ENCODE results near the gene CNPY1. TPM values are rescaled to one million over a fixed set of nuclear protein-coding genes. Genes with fewer than 3 reads are reported as not detected.

CNPY1 gene
- total RNA-seq, 4 donors from 2014 or later, result not detected

DNA sequence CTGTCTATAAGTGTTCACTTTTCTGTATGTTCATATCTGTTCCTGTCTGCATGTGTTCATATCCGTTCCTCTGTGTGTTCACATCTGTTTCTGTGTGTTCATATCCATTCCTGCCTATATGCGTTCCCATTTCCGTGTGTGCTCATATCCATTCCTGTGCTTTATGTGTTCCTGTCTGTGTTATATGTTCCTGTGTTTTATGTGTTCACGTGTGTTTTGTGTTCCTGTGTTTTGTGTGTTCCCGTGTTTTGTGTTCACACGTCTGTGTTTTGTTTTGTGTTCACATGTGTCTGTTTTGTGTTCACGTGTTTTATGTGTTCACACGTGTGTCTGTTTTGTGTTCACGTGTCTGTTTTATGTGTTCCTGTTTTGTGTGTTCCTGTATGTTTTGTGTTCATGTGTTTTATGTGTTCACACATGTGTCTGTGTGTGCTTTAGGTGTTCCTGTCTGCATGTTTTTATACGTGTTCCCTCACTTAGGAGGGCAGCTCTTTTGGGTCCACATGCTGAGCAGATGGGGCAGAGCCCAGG is 42.2 kb upstream of the CNPY1 start:
- Histone ChIP-seq H3K4me1 (peaks cover 0 to 9% (median 2%) of the 10 kb centered on the region in 4 donors), H3K27ac (no peak overlapping the region), H3K4me3 (no peak overlapping the region), H3K36me3 (no peaks in the 10 kb centered on the region), H3K9me3 (no peaks in the 10 kb centered on the region), H3K27me3 (peaks cover 6% of the 10 kb centered on the region)
- WGBS, 2 donors (ENCODE audit: low coverage in 1 of 2), result 77 to 80% methylated on average over 10 of the region's 10 CpGs
- DNase-seq, result no peak
- in situ Hi-C loops (cut with MboI; ENCODE audit: low pct_ligation_motif_present in 1 of 4, low pct_unique_long_range_greater_than_20kb in 1 of 4, low sequenced_read_pairs in 3 of 4), result no loop called here
- TF ChIP-seq, protein P1, sequence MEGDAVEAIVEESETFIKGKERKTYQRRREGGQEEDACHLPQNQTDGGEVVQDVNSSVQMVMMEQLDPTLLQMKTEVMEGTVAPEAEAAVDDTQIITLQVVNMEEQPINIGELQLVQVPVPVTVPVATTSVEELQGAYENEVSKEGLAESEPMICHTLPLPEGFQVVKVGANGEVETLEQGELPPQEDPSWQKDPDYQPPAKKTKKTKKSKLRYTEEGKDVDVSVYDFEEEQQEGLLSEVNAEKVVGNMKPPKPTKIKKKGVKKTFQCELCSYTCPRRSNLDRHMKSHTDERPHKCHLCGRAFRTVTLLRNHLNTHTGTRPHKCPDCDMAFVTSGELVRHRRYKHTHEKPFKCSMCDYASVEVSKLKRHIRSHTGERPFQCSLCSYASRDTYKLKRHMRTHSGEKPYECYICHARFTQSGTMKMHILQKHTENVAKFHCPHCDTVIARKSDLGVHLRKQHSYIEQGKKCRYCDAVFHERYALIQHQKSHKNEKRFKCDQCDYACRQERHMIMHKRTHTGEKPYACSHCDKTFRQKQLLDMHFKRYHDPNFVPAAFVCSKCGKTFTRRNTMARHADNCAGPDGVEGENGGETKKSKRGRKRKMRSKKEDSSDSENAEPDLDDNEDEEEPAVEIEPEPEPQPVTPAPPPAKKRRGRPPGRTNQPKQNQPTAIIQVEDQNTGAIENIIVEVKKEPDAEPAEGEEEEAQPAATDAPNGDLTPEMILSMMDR (IDR thresholded peaks at IDR 0.05), result no peak
- TF ChIP-seq EP300 (IDR thresholded peaks at IDR 0.05; ENCODE audit: low read depth) (no peak), POLR2A (IDR thresholded peaks at IDR 0.05) (no peak), POLR2AphosphoS5 (IDR thresholded peaks at IDR 0.05) (no peak)
- intact Hi-C loops (cut with DNase I; ENCODE audit: low total_unique reads), result no loop called here

DNA sequence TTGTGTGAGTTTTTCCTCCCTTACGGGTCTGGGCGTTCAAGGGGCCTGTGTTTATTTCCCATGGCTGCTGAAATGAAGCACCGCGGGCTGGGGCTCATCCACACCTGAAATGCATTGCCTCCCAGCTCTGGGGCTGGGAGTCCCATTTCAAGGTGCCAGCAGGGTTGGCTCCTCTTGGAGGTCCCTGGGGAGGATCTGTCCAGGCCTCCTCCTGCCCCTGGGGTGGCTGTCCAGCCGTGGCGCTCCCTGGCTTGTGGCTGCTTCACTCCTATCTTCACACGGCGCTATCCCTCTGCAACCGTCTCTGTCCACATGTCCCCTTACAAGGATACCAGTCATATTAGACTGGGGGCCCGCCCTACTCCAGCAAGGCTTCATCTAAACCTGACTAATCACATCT is 41.1 kb upstream of the CNPY1 start:
- no peaks in the 10 kb centered on the region for H3K9me3 ChIP-seq
- peaks cover 6% of the 10 kb centered on the region for H3K27me3 ChIP-seq
- DNase-seq, result no peak
- intact Hi-C loops (cut with DNase I; ENCODE audit: low total_unique reads) (no loop called here), in situ Hi-C loops (cut with MboI; ENCODE audit: low pct_ligation_motif_present in 1 of 4, low pct_unique_long_range_greater_than_20kb in 1 of 4, low sequenced_read_pairs in 3 of 4) (no loop called here)
- no peak overlapping the region for H3K27ac ChIP-seq
- 91 to 100% methylated on average over 2 to 10 of the region's 10 CpGs for WGBS, 2 donors (ENCODE audit: low coverage in 1 of 2)
- peaks cover 0 to 9% (median 2%) of the 10 kb centered on the region in 4 donors for H3K4me1 ChIP-seq
- no peak overlapping the region for H3K4me3 ChIP-seq
- no peaks in the 10 kb centered on the region for H3K36me3 ChIP-seq
- TF ChIP-seq EP300 (IDR thresholded peaks at IDR 0.05; ENCODE audit: low read depth), result no peak
- TF ChIP-seq, protein P1 (IDR thresholded peaks at IDR 0.05), result no peak
- no peak for TF ChIP-seq POLR2AphosphoS5 (IDR thresholded peaks at IDR 0.05)
- no peak for TF ChIP-seq POLR2A (IDR thresholded peaks at IDR 0.05)

DNA sequence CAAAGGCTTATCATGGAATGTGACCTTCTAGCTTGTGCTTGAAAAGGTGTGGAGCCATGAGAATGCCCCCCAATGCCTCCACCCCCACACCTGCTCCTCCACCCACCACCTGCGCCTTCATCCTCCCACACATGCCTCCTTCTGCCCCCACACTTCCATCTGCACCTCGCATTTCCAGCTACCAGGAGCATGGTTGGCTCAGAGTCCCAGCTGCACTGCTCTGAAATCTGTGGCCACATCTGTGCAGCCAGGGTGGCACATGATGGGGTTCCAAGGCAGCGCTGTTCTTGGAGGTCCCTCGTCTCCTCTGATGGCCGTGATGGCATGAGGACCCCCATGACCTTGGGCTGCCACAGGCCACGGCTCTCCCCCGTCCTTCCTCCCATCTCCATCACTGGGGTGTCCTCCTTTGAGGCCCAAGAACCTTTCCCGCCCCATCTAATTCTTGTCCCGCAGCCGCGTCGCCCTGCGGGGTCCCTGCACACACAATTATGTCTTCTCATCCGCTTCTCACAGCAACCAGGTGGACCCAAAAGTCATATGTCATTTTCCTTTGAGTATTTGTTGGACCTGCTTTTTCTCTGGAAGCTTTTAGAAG is 40.6 kb upstream of the CNPY1 start:
- in situ Hi-C loops (cut with MboI; ENCODE audit: low pct_ligation_motif_present in 1 of 4, low pct_unique_long_range_greater_than_20kb in 1 of 4, low sequenced_read_pairs in 3 of 4), result no loop called here
- 80 to 89% methylated on average over 1 to 14 of the region's 14 CpGs for WGBS, 2 donors (ENCODE audit: low coverage in 1 of 2)

DNA sequence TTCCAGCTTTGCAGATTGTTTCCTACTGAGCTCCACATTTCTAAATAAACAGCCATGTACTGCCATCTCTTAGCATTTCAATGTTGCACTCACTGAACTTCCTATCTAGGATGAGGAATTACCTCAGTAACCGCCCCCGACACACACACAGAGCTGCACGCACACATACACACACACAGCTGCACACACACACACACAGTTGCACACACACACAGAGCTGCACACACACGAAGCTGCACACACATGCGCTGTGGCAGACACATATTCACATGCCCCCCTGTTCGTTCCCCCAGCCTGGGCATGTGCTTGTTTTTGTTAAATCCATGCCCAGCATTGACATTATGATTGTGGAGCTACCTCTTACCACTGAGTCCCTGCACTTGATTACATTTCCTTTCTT is 39.6 kb upstream of the CNPY1 start:
- intact Hi-C loops (cut with DNase I; ENCODE audit: low total_unique reads), result no loop called here
- 64% methylated on average over 6 of the region's 6 CpGs; no CpG with 5 or more reads in 1 of the 2 donors for WGBS, 2 donors (ENCODE audit: low coverage in 1 of 2)
- H3K27ac ChIP-seq, result no peak overlapping the region
- H3K4me1 ChIP-seq, result peaks cover 0 to 5% (median 2%) of the 10 kb centered on the region in 4 donors
- no peak for DNase-seq
- H3K9me3 ChIP-seq, result no peaks in the 10 kb centered on the region
- H3K36me3 ChIP-seq, result no peaks in the 10 kb centered on the region
- no peak overlapping the region for H3K4me3 ChIP-seq
- H3K27me3 ChIP-seq, result peaks cover 6% of the 10 kb centered on the region
- TF ChIP-seq EP300 (IDR thresholded peaks at IDR 0.05; ENCODE audit: low read depth) (no peak), POLR2A (IDR thresholded peaks at IDR 0.05) (no peak), POLR2AphosphoS5 (IDR thresholded peaks at IDR 0.05) (no peak)
- TF ChIP-seq, protein P1 (IDR thresholded peaks at IDR 0.05), result no peak
- in situ Hi-C loops (cut with MboI; ENCODE audit: low pct_ligation_motif_present in 1 of 4, low pct_unique_long_range_greater_than_20kb in 1 of 4, low sequenced_read_pairs in 3 of 4), result no loop called here

More for the DNA sequence above, 40.6 kb upstream of the CNPY1 start:
- intact Hi-C loops (cut with DNase I; ENCODE audit: low total_unique reads), result no loop called here
- H3K36me3 ChIP-seq, result no peaks in the 10 kb centered on the region
- H3K27ac ChIP-seq, result no peak overlapping the region
- DNase-seq, result no peak
- TF ChIP-seq POLR2A (IDR thresholded peaks at IDR 0.05) (no peak), POLR2AphosphoS5 (IDR thresholded peaks at IDR 0.05) (no peak), EP300 (IDR thresholded peaks at IDR 0.05; ENCODE audit: low read depth) (no peak)
- TF ChIP-seq, protein P1 (IDR thresholded peaks at IDR 0.05), result no peak
- no peaks in the 10 kb centered on the region for H3K9me3 ChIP-seq
- H3K4me1 ChIP-seq, result peaks cover 0 to 9% (median 2%) of the 10 kb centered on the region in 4 donors
- H3K4me3 ChIP-seq, result no peak overlapping the region
- H3K27me3 ChIP-seq, result peaks cover 6% of the 10 kb centered on the region
